ENCODE measurements around the gene CCDC73.
"Not testable (repeated sequence)": the region's sequence is repeated elsewhere in the genome, so short reads cannot be mapped to it uniquely, and the experiment has no call there.

Gene CCDC73

DNA sequence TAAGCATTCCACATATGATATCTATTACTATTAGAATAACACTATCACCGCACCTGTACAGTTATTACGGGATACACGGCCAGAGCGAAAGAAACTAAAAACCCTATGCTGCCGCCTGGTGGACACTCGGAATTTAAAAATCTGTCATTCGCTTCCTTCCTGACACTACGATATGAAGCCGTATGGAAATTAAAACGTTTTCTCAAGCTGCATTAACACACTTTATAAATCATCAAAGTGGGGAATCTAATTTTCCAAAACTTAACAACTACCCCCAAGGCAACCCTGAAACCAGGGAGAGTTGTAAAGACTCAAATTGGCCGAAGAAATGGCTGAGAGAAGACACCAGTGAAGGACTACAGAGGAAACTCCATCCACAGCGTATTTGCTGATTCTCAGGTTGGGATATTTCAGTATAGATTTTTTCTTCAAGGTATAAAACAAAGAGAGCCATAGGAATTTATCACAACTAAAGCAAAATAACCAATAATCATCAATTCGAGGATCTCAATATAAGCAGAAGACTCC, 1.4 kb downstream of the CCDC73 start:
- TF ChIP-seq POLR2A (IDR thresholded peaks at IDR 0.05; ENCODE audit: low read depth, low read length) (no peak), TAF1 (IDR thresholded peaks at IDR 0.05; ENCODE audit: borderline replicate concordance, low read depth, low read length) (no peak), POLR2AphosphoS5 (IDR thresholded peaks at IDR 0.05; ENCODE audit: low read depth, low read length) (no peak)
- peak; percentile 11 for DNase-seq (ENCODE audit: insufficient read length)
- peak; percentile 91 for FAIRE-seq

DNA sequence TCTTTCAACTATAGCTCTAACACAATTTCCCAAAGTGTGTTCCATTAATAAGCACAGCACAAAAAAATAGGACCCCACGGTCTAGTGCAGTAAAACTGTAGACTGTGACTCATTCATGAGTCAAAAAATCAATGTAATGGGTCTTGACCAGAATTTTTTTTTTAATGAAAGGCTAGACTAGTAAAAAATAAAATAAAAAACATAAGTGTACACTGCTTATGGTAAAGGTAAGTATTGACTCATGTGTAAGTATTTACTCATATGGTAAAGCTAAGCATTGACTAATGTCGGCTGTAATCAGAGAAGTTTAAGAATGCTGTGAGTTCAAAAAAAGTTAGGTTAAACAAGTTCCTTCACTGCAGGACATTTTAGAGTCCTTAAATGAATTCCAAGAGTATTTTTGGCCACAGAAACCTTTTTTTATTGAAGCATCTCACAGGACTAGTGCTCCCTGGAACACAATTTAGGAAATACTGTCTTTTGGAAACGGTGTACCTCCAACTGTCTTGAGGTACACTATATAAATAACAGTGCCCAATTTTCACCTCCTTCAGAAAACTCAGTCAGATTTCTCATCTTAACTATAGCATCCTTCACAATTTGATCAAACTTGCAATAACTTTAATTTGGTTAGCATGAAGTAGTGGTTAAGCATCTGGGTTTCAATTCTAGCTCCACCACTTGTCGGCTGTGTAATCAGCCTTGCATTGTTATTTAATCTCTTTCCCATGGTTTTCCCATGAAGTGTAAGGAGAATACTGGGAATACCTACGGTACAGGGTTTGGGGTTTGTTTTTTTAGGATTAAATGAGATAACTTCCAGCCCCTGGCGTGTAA, 2.1 kb downstream of the CCDC73 start:
- TF ChIP-seq POLR2A (IDR thresholded peaks at IDR 0.05; ENCODE audit: low read depth, low read length) (no peak), POLR2AphosphoS5 (IDR thresholded peaks at IDR 0.05; ENCODE audit: low read depth, low read length) (no peak)
- peak; percentile 65 for FAIRE-seq

DNA sequence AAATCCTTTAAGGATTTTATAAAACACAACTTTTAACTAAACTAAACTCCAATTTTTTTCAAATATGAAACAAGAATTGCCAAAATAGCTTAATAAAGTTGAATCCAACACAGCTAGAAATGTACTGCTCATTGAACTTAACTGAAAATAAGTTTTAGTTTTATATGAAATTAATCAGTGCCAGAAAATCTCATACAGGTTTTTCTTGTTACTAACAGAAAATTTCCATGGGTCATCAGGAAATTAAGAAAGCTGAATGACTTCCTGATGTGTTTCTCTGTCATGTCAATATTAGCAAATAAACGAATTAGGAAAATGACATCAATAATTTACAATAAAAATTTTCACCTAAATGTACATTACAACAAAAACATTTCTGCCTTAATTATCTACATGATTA, 3.5 kb downstream of the CCDC73 start:
- DNase-seq (ENCODE audit: insufficient read length) (no peak), FAIRE-seq (no peak)
- no peak for TF ChIP-seq POLR2AphosphoS5 (IDR thresholded peaks at IDR 0.05; ENCODE audit: low read depth, low read length)
- TF ChIP-seq TAF1 (IDR thresholded peaks at IDR 0.05; ENCODE audit: borderline replicate concordance, low read depth, low read length) = no peak
- no peak for TF ChIP-seq POLR2A (IDR thresholded peaks at IDR 0.05; ENCODE audit: low read depth, low read length)

More for the DNA sequence above, 2.1 kb downstream of the CCDC73 start:
- DNase-seq (ENCODE audit: insufficient read length) = no peak

DNA sequence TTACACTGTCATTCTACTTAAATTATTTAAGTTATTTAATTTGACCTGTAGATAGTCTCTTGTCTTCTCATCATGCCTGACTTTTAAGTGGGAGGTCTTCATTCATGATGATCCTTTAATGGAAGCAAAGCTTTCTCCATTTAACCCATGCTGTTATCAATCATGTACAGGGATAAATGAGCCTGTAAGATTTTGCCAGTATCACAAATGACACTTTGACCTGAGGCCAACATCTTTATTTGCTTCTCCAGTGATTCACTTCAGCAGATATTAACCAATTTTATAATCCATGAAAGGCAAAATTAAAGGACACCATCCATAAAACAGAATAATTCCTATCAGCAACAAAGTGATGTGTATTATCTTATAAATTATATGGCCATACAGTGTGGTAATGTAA, 7.7 kb downstream of the CCDC73 start:
- no peak for TF ChIP-seq POLR2A (IDR thresholded peaks at IDR 0.05; ENCODE audit: low read depth, low read length)
- no peak for TF ChIP-seq TAF1 (IDR thresholded peaks at IDR 0.05; ENCODE audit: borderline replicate concordance, low read depth, low read length)
- no peak for TF ChIP-seq POLR2AphosphoS5 (IDR thresholded peaks at IDR 0.05; ENCODE audit: low read depth, low read length)
- FAIRE-seq = no peak
- no peak for DNase-seq (ENCODE audit: insufficient read length)

DNA sequence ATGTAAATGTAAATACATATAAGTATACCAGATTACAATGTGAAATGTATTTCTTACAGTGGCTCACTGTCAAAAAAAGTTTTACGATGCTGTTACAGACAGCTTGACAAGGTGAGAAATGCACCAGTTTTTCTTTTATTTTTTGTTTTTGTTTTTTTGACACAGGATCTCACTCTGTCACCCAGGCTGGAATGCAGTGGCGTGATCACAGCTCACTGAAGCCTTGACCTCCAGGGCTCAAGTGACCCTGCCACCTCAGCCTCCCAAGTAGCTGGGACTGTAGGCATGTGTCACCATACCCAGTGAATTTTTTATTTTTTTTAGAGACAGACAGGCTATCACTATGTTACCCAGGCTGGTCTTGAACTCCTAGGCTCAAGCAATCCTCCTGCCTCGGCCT, 9.2 kb downstream of the CCDC73 start:
- FAIRE-seq = no peak
- TF ChIP-seq POLR2A (IDR thresholded peaks at IDR 0.05; ENCODE audit: low read depth, low read length) (no peak), POLR2AphosphoS5 (IDR thresholded peaks at IDR 0.05; ENCODE audit: low read depth, low read length) (no peak)
- no peak for DNase-seq (ENCODE audit: insufficient read length)

DNA sequence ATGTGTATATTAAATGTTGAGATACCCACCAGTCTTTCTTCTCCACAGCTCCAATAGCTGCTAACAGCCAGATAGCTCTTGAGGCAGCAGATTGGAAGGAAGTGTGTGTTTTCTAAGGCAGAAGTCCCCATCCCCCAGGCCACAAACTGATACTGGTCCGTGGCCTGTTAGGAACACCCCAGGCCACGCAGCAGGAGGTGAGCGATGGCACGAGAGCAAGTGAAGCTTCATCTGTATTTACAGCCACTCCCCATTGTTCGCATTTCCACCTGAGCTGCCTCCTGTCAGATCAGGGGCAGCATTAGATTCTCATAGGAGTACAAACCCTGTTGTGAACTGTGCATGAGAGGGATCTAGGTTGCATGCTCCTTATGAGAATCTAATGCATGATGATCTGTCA, 12.7 kb downstream of the CCDC73 start:
- no peak for DNase-seq (ENCODE audit: insufficient read length)
- peak; percentile 9 for FAIRE-seq

DNA sequence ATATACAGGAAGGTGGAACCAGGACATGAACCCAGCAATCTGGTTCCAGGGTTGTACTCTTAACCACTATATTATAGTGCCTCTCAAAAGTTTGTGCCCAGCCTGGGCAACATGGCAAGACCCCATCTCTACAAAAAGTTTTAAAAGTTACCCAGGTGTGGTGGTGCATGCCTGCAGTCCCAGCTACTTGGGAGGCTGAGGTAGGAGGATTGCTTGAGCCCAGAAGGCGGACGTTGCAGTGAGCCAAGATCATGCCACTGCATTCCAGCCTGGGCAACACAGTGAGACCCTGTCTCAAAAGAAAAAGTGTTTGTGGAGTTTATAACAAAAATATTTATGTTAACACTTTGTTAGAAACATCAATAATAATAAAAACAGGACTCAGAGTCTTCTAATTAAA, 13.6 kb downstream of the CCDC73 start:
- not testable (repeated sequence) for FAIRE-seq; DNase-seq (ENCODE audit: insufficient read length)

More for the DNA sequence above, 12.7 kb downstream of the CCDC73 start:
- no peak for TF ChIP-seq TAF1 (IDR thresholded peaks at IDR 0.05; ENCODE audit: borderline replicate concordance, low read depth, low read length)
- no peak for TF ChIP-seq POLR2A (IDR thresholded peaks at IDR 0.05; ENCODE audit: low read depth, low read length)
- TF ChIP-seq POLR2AphosphoS5 (IDR thresholded peaks at IDR 0.05; ENCODE audit: low read depth, low read length) = no peak

DNA sequence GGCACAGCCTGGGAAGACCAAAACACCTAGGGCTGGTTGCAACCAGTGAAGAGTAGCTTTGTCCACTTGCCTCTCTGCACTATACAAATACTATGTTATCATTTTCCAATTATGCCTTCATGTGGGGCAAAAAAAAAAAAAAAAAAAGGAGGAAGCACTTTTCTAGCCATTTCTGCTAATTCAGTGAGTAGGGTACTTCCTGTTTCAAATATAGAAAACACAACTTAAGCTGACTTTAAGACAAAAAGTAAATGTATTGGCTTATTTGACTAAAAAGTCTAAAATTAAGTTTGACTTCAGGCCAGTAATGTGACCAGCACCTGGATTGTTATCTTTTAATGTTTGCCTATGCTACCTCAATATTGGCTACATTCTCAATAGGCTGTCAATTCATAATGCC, 15.3 kb downstream of the CCDC73 start:
- no peak for TF ChIP-seq TAF1 (IDR thresholded peaks at IDR 0.05; ENCODE audit: borderline replicate concordance, low read depth, low read length)
- no peak for TF ChIP-seq POLR2A (IDR thresholded peaks at IDR 0.05; ENCODE audit: low read depth, low read length)
- TF ChIP-seq POLR2AphosphoS5 (IDR thresholded peaks at IDR 0.05; ENCODE audit: low read depth, low read length) = no peak
- no peak for DNase-seq (ENCODE audit: insufficient read length)
- FAIRE-seq = peak; percentile 83

DNA sequence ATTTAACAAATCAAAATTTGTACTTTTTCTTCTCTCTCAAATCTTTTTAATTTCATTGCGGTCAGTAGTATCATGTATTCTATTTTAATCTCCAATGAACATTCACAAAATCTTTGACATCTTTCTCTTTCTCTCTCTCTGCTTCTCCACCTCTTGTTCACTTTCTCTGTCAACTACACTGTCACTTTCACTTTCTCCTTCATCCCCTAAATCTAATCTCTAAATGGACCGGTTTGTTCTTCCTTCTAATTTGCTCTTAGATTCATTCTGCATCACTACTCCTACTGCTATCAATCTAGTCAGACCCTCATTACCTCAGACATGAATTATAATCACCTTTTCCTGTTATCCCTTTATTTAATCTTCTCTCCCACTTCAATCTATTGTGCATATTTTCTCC, 18.6 kb downstream of the CCDC73 start:
- TF ChIP-seq POLR2AphosphoS5 (IDR thresholded peaks at IDR 0.05; ENCODE audit: low read depth, low read length) (no peak), TAF1 (IDR thresholded peaks at IDR 0.05; ENCODE audit: borderline replicate concordance, low read depth, low read length) (no peak), POLR2A (IDR thresholded peaks at IDR 0.05; ENCODE audit: low read depth, low read length) (no peak)
- FAIRE-seq (peak; percentile 85), DNase-seq (ENCODE audit: insufficient read length) (no peak)

DNA sequence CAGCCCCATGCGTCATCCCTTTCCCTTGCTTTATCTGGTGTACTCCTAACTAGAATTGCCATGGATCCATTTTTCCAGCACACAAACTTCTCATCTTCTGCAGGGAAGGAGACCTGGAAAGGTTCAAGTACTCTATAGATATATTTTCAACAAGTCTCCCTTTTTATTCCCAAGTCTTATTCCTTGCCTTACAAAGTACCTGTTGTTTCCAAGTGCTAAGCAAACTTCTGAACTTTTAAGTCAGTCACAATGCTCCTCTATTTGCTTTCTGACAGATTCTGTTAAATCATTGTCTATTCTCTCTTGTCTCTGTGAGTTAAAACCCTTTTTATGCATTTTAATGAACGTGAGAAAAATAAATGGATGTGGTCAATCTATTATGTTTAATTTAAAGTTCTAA, 20.4 kb downstream of the CCDC73 start:
- TF ChIP-seq TAF1 (IDR thresholded peaks at IDR 0.05; ENCODE audit: borderline replicate concordance, low read depth, low read length) (no peak), POLR2A (IDR thresholded peaks at IDR 0.05; ENCODE audit: low read depth, low read length) (no peak), POLR2AphosphoS5 (IDR thresholded peaks at IDR 0.05; ENCODE audit: low read depth, low read length) (no peak)
- FAIRE-seq (no peak), DNase-seq (ENCODE audit: insufficient read length) (no peak)

DNA sequence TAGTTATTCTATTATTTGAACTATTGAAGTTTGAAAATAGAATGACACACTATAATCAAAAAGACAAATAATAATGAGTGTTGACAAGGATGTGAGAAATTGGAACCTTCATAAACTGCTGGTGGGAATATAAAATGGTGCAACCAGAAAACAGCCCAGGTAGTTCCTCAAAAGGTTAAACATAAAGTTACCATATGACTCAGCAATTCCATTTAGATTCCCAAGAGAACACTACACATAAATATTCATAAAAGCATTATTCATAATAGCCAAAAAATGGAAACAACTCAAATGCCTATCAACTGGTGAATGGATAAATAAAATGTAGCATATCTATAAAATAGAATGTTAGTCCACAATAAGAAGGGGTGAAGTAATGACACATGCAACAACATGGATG, 21.7 kb downstream of the CCDC73 start:
- no peak for FAIRE-seq
- DNase-seq (ENCODE audit: insufficient read length) = no peak
- TF ChIP-seq POLR2A (IDR thresholded peaks at IDR 0.05; ENCODE audit: low read depth, low read length) (no peak), TAF1 (IDR thresholded peaks at IDR 0.05; ENCODE audit: borderline replicate concordance, low read depth, low read length) (no peak), POLR2AphosphoS5 (IDR thresholded peaks at IDR 0.05; ENCODE audit: low read depth, low read length) (no peak)

DNA sequence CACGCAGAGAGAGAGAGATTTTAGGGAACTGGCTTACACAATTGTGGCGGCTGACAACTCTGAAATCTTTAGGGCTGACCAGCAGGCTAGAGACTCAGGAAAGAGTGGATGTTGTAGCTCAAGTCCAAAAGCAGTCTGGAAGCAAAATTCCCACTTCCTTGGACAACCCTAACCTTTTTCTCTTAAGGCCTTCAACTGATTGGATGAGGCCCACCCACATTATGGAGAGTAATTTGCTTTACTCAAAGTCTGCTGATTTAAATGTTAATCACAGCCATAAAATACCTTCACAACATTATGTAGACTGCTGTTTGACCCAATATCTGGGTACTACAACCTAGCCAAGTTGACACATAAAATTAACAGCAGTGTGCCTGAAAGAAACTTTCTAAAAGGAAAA, 32.7 kb downstream of the CCDC73 start:
- DNase-seq (ENCODE audit: insufficient read length); FAIRE-seq: not testable (repeated sequence)

DNA sequence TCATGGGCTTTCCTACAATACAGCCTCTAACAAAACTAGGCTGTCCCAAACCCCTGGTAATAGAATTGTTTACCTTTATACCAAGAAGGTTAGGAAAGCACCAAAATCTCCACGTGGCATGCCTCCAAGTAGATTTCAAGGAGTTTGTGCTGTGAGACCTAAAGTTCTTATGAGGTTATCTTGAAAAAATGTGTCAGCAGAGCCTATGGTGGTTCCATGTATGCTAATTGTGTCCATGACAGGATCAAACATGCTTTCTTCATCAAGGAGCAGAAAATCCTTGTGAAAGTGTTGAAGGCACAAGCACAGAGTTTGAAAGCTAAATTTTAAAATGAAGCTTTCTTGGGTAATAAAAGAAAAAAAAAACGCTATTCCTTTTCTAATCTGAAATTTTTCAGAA, 36.2 kb downstream of the CCDC73 start:
- no peak for TF ChIP-seq POLR2A (IDR thresholded peaks at IDR 0.05; ENCODE audit: low read depth, low read length)
- TF ChIP-seq TAF1 (IDR thresholded peaks at IDR 0.05; ENCODE audit: borderline replicate concordance, low read depth, low read length) = no peak
- TF ChIP-seq POLR2AphosphoS5 (IDR thresholded peaks at IDR 0.05; ENCODE audit: low read depth, low read length) = no peak
- FAIRE-seq (no peak), DNase-seq (ENCODE audit: insufficient read length) (no peak)

DNA sequence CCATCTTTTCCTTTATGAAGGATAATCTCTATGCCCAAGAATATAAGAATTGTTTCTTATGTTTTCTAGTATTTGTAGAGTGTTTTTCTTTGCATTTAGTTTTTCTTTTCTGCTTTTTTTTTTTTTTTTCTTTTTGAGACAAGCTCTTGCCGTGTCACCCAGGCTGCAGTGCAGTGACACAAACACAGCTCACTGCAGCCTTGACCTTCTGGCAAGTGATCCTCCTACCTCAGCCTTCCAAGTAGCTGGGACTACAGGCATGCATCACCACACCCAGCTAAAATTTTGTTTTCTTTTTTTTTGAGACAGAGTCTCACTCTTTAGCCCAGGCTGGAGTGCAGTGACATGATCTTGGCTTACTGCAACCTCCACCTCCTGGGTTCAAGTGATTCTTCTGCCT, 41.3 kb downstream of the CCDC73 start:
- FAIRE-seq; DNase-seq (ENCODE audit: insufficient read length): not testable (repeated sequence)
